Subcutaneous adipose tissue (tissue), 4 donors: ENCODE data around the gene GAPVD1. TPM values are rescaled to one million over a fixed set of nuclear protein-coding genes. Genes with fewer than 3 reads are reported as not detected.

Experiments
- total RNA-seq, 4 donors: library from RNA; depleted of rRNA; stranded (reverse); fragments of >200 nt; gene quantifications; one replicate each; pipeline ENCODE4 v1.1.0, GENCODE V29; 2016
- TF ChIP-seq, protein P1 (sequence below): fragments of 450-650 bp; IDR thresholded peaks from one replicate; pipeline ENCODE4 v1.5.1; 2016; ENCODE audit warnings: low read depth, mild to moderate bottlenecking, control low read depth, antibody characterized with exemption, moderate library complexity

Gene GAPVD1
- total RNA-seq, 4 donors from 2014 or later = 57.7 to 85.3 (median 62.9) TPM

DNA sequence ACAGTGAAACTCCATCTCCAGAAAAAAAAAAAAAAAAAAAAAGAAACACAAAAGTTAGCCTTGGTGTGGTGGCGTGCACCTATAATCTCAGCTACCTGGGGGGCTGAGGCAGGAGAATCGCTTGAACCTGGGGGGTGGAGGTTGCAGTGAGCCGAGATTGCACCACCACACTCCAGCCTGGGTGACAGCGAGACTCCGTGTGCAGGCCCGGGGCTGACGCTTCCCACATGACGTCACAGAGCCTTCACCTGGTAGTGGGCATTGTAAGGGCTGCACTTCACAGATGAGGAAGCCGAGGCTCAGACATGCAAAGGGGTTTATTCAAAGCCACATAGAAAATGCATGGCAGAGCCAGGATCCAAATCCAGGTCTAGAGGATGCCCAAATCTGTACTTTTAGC is 114.2 kb downstream of the GAPVD1 start:
- TF ChIP-seq, protein P1, sequence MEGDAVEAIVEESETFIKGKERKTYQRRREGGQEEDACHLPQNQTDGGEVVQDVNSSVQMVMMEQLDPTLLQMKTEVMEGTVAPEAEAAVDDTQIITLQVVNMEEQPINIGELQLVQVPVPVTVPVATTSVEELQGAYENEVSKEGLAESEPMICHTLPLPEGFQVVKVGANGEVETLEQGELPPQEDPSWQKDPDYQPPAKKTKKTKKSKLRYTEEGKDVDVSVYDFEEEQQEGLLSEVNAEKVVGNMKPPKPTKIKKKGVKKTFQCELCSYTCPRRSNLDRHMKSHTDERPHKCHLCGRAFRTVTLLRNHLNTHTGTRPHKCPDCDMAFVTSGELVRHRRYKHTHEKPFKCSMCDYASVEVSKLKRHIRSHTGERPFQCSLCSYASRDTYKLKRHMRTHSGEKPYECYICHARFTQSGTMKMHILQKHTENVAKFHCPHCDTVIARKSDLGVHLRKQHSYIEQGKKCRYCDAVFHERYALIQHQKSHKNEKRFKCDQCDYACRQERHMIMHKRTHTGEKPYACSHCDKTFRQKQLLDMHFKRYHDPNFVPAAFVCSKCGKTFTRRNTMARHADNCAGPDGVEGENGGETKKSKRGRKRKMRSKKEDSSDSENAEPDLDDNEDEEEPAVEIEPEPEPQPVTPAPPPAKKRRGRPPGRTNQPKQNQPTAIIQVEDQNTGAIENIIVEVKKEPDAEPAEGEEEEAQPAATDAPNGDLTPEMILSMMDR = no peak

- TF ChIP-seq, protein P1 = no peak
Measured at GRCh38 chr9:125376261-125377226, 114.9 kb downstream of the GAPVD1 start.

DNA sequence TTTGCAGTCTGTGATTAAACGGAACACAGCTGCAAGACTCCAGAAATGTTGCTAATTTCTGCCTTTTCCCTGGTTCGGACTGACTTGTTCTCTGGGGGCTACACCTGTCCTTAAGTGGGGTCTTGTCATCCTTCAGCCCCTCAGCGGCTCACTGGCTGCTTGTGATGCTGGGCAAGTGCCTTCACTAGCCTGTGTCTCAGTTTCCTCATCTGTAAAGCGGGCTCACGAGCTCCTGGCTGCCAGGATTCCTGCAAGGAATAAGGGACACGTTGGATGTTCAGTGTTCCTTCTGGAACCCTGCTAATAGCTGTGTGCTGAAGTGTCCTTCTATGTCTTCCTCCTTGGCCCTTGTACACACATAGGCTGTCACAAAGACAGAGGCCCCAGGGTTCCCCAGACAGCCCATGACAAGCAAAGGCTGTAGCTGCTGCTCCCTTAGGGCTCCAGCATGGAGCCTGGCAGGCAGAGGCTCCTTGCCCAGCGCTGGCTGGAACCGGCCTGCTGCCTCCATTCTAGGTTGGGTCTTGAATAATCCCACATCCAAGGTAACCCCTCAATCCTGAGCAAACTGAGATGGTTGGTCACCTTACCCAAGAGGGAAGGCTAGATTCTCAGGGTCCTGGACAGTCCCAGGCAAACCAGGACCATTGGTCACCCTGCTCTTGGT is 116.1 kb downstream of the GAPVD1 start:
- TF ChIP-seq, protein P1 = no peak

- TF ChIP-seq, protein P1 = no peak
Measured at GRCh38 chr9:125378778-125379177, 117.2 kb downstream of the GAPVD1 start.

DNA sequence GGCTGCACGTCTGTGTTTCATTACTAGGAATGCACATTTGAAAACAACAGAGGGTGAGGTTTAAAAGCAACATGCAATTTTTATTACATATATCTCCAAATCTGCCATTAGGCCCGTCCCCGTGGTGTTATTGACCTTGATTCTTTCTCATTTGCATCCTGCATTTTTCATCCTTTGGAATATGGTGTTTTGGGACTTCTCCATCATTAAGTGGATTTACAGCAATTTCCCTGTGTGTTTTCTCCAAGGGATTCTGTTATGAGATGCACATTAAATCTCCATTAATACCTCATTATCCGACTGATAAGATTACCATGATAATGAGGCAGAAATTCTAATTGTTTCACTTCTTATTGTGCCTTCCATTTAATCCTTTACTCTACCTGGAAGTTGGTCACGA is 117.6 kb downstream of the GAPVD1 start:
- TF ChIP-seq, protein P1 = no peak

DNA sequence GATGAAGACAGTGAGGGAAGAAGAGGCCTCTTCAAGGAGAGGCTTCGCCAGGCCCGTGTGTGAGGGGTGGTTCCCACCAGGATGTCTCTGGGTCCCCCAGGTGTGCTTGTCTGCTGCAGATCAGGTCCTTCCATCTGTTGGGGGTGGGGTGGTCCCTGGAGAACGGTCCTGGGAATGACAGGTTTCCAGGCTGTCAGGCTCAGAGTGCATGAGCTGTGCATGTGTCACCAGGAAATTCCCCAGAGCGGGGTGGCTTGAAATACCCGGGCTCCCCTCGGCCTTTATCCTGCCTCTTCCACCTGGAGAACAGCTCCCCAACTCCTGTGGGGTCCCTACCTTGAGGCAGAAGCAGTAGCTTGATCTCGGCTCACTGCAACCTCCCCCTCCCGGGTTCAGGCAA is 118.8 kb downstream of the GAPVD1 start:
- TF ChIP-seq, protein P1 = no peak

- TF ChIP-seq, protein P1 = no peak
Measured at GRCh38 chr9:125387861-125388524, 126.4 kb downstream of the GAPVD1 start.
